Duodenal mucosa (tissue), 2 donors: ENCODE measurements around the gene CIAPIN1.

ENCODE experiments used
- H3K27ac ChIP-seq: one replicate; pipeline ENCODE4 v1.7.0; 2013; ENCODE audit warnings: low read depth, low read length
- H3K27me3 ChIP-seq, 2 donors: one replicate each; pipeline ENCODE4 v1.7.0; 2013; ENCODE audit warnings: low read length in 2 of 2, control low read depth in 1 of 2; ENCODE audit not compliant: insufficient read depth in 2 of 2, control insufficient read depth in 1 of 2
- H3K36me3 ChIP-seq, 2 donors: one replicate each; pipeline ENCODE4 v1.7.0; 2013; ENCODE audit warnings: low read length in 2 of 2, control low read depth in 1 of 2; ENCODE audit not compliant: insufficient read depth in 2 of 2, control insufficient read depth in 1 of 2
- H3K4me1 ChIP-seq, 2 donors: one replicate each; pipeline ENCODE4 v1.7.0; 2013; ENCODE audit warnings: low read length in 2 of 2, control low read depth in 1 of 2; ENCODE audit not compliant: insufficient read depth in 2 of 2, control insufficient read depth in 1 of 2
- H3K4me3 ChIP-seq, 2 donors: one replicate each; pipeline ENCODE4 v1.7.0; 2013; ENCODE audit warnings: low read length in 2 of 2, low read depth in 1 of 2
- H3K9ac ChIP-seq, 2 donors: one replicate each; pipeline ENCODE4 v1.7.0; 2013; ENCODE audit warnings: low read length in 2 of 2, low read depth in 1 of 2
- H3K9me3 ChIP-seq, 2 donors: one replicate each; pipeline ENCODE4 v1.7.0; 2013; ENCODE audit warnings: low read length in 2 of 2, control low read depth in 1 of 2; ENCODE audit not compliant: control insufficient read depth in 1 of 2

CIAPIN1 gene

DNA sequence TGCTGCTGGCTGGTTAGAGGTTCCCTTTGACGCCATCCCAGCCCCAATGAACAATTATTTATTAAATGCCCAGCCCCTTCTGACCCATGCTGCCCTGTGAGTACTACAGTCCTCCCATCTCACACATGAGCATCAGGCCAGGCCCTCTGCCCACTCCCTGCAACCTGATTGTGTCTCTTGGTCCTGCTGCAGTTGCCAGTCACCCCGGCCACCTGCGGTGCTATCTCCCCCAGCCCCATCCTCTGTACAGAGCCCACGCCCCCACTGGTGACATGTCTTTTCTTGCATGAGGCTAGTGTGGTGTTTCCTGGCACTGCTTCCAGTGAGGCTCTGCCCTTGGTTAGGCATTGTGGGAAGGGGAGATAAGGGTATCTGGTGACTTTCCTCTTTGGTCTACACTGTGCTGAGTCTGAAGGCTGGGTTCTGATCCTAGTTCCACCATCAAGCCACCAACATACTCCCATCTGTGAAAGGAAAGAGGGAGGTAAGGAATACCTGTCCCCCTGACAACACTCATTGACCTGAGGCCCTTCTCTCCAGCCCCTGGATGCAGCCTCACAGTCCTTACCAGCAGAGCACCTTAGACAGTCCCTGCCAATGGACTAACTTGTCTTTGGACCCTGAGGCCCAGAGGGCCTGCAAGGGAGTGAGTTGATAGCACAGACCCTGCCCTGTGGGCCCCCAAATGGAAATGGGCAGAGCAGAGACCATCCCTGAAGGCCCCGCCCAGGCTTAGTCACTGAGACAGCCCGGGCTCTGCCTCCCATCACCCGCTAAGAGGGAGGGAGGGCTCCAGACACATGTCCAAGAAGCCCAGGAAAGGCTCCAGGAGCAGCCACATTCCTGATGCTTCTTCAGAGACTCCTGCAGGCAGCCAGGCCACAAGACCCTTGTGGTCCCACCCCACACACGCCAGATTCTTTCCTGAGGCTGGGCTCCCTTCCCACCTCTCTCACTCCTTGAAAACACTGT is 63.6 kb downstream of the CIAPIN1 start:
- no peaks in the 10 kb centered on the region for H3K9me3 ChIP-seq
- H3K27me3 ChIP-seq, result no peaks in the 10 kb centered on the region
- H3K36me3 ChIP-seq, result no peaks in the 10 kb centered on the region
- H3K4me3 ChIP-seq, result no peak overlapping the region
- H3K9ac ChIP-seq, result no peak overlapping the region
- no peak overlapping the region for H3K27ac ChIP-seq
- H3K4me1 ChIP-seq, result peaks cover 14 to 20% of the 10 kb centered on the region in 2 donors

DNA sequence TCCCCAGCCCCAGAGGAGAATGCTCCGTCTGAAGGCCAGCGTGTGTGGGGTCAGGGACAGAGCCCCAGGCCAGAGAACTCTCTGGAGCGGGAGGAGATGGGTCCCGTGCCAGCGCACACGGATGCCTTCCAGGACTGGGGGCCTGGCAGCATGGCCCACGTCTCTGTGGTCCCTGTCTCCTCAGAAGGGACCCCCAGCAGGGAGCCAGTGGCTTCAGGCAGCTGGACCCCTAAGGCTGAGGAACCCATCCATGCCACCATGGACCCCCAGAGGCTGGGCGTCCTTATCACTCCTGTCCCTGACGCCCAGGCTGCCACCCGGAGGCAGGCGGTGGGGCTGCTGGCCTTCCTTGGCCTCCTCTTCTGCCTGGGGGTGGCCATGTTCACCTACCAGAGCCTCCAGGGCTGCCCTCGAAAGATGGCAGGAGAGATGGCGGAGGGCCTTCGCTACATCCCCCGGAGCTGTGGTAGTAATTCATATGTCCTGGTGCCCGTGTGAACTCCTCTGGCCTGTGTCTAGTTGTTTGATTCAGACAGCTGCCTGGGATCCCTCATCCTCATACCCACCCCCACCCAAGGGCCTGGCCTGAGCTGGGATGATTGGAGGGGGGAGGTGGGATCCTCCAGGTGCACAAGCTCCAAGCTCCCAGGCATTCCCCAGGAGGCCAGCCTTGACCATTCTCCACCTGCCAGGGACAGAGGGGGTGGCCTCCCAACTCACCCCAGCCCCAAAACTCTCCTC is 64.5 kb downstream of the CIAPIN1 start:
- H3K4me1 ChIP-seq, result peaks cover 16 to 18% of the 10 kb centered on the region in 2 donors
- H3K27ac ChIP-seq, result no peak overlapping the region

DNA sequence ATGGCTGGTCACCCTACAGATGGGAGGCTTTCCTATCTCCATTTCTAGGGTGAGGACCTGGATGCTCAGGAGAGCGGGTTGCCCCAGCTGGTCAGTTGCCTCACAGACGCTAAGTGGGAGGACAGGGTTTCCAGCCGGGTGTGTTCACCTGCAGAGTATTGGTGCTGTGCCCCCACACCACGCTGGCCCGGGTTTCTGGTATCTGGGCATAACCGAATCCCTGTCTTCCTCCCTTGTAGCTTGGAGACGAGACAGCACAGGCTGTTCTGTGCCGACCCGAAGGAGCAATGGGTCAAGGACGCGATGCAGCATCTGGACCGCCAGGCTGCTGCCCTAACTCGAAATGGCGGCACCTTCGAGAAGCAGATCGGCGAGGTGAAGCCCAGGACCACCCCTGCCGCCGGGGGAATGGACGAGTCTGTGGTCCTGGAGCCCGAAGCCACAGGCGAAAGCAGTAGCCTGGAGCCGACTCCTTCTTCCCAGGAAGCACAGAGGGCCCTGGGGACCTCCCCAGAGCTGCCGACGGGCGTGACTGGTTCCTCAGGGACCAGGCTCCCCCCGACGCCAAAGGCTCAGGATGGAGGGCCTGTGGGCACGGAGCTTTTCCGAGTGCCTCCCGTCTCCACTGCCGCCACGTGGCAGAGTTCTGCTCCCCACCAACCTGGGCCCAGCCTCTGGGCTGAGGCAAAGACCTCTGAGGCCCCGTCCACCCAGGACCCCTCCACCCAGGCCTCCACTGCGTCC is 65.2 kb downstream of the CIAPIN1 start:
- Histone ChIP-seq H3K9ac (no peak overlapping the region), H3K27me3 (no peaks in the 10 kb centered on the region), H3K27ac (no peak overlapping the region), H3K36me3 (no peaks in the 10 kb centered on the region), H3K4me3 (no peak overlapping the region), H3K9me3 (no peaks in the 10 kb centered on the region), H3K4me1 (peaks cover 20 to 23% of the 10 kb centered on the region in 2 donors)

More for the DNA sequence above, 64.5 kb downstream of the CIAPIN1 start:
- Histone ChIP-seq H3K9ac (no peak overlapping the region), H3K9me3 (no peaks in the 10 kb centered on the region), H3K27me3 (no peaks in the 10 kb centered on the region), H3K4me3 (no peak overlapping the region), H3K36me3 (no peaks in the 10 kb centered on the region)

DNA sequence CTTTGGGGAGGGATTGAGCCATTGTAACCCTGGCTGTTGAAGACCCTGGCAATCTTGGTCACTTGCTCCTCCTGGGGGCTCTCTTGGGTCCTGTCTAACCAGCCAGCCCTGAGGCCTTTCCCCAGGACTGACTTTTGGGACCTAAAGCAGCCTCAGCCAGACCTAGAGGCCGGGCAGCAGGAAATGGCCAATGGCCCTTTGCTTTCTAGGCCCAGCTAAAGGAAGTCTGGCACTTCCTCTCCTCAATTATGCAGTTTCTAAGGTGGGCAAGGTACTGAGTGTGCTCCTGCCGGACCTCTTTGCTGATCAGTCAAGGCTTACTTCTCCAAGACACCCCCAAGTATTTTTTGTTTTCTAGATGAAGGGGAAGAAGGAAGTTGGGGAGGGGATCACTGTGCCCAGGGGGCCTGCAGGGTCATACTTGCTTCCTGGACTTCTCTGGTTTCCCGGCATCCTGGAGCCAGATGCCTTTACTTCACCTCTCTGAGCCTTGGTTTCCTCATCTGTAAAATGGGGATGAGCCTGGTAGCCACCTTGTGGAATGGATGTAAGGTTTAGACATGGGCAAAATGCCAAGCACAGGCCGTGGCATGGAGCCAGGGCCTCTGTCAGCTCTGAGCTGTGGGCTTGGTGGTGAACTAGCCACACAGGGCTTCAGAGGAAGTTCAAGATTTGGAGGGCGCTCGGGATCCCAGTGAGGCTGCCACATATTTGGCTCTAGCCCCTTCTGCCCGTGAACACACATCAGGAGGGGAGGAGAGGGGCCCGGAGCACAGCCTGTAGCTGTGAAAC is 66.3 kb downstream of the CIAPIN1 start:
- Histone ChIP-seq H3K4me3 (no peak overlapping the region), H3K4me1 (peaks cover 20 to 23% of the 10 kb centered on the region in 2 donors), H3K36me3 (no peaks in the 10 kb centered on the region), H3K27me3 (no peaks in the 10 kb centered on the region), H3K9me3 (no peaks in the 10 kb centered on the region), H3K9ac (no peak overlapping the region), H3K27ac (no peak overlapping the region)

DNA sequence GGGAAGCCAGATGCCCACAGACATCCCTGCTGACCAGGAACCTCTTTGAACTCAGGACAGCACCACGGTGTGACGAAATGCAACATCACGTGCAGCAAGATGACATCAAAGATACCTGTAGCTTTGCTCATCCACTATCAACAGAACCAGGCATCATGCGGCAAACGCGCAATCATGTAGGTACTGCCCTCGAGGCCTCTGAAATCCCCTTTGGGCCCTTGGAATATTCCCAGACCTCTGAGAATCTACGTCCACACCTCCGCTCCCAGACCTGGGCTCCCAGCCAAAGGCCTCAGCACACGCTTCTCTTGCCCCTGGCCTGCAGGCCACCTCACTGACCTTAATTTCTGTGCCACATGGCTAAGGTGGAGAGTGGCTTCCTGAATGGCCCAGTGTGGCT is 67.6 kb downstream of the CIAPIN1 start:
- H3K27ac ChIP-seq, result peak overlapping the region; percentile 32

More for the DNA sequence above, 67.6 kb downstream of the CIAPIN1 start:
- H3K9ac ChIP-seq, result no peak overlapping the region
- peaks cover 18 to 23% of the 10 kb centered on the region in 2 donors for H3K4me1 ChIP-seq
- H3K4me3 ChIP-seq, result no peak overlapping the region
- no peaks in the 10 kb centered on the region for H3K9me3 ChIP-seq
- no peaks in the 10 kb centered on the region for H3K27me3 ChIP-seq
- no peaks in the 10 kb centered on the region for H3K36me3 ChIP-seq
